ENCODE measurements around the gene RAE1.
"Not testable (repeated sequence)": the region's sequence is repeated elsewhere in the genome, so short reads cannot be mapped to it uniquely, and the experiment has no call there.

RAE1 gene

GRCh38 chr20:57326667-57327455, 24.2 kb upstream of the RAE1 start:
- no peak for DNase-seq

- DNase-seq, result no peak
These were observed 23.2 kb upstream of the RAE1 start for GRCh38 chr20:57327820-57328219.

GRCh38 chr20:57329608-57330221, 21.3 kb upstream of the RAE1 start, which contains the start of gene SPO11:
TSS of gene SPO11 (plus strand) at chr20:57329803. CDS start at chr20:57329868, 65 bp downstream.
- DNase-seq, result no peak

GRCh38 chr20:57330998-57331397, 20.1 kb upstream of the RAE1 start:
- DNase-seq, result no peak

- DNase-seq, result no peak
These were observed 18.7 kb upstream of the RAE1 start for GRCh38 chr20:57332105-57333089.

GRCh38 chr20:57335392-57335791, 15.7 kb upstream of the RAE1 start:
- DNase-seq, result no peak

- DNase-seq, result no peak
These were observed 9.4 kb upstream of the RAE1 start for GRCh38 chr20:57341663-57342062.

GRCh38 chr20:57342829-57343228, 8.2 kb upstream of the RAE1 start:
- DNase-seq, result no peak

GRCh38 chr20:57346477-57346876, 4.6 kb upstream of the RAE1 start:
- peak; percentile 77 for DNase-seq

- DNase-seq, result no peak
These were observed 3.7 kb upstream of the RAE1 start for GRCh38 chr20:57347393-57347792.

GRCh38 chr20:57348200-57348921, 2.7 kb upstream of the RAE1 start:
- DNase-seq, result not testable (repeated sequence)

GRCh38 chr20:57348922-57349574, 2.0 kb upstream of the RAE1 start:
- DNase-seq, result not testable (repeated sequence)

GRCh38 chr20:57350081-57350710, 859 bp upstream of the RAE1 start:
- no peak for DNase-seq

GRCh38 chr20:57350726-57351041, 371 bp upstream of the RAE1 start:
- DNase-seq, result not testable (repeated sequence)

- DNase-seq, result no peak
These were observed 1.2 kb downstream of the RAE1 start for GRCh38 chr20:57352305-57352704.

- no peak for DNase-seq
These were observed 2.3 kb downstream of the RAE1 start for GRCh38 chr20:57353351-57353750.

- peak; percentile 11 for DNase-seq
These were observed 10.5 kb downstream of the RAE1 start for GRCh38 chr20:57361517-57361916.

- DNase-seq, result no peak
These were observed 13.4 kb downstream of the RAE1 start for GRCh38 chr20:57364451-57364850.

GRCh38 chr20:57369596-57369995, 18.5 kb downstream of the RAE1 start:
- DNase-seq, result no peak

- DNase-seq, result no peak
These were observed 19.3 kb downstream of the RAE1 start for GRCh38 chr20:57370316-57370715.

- DNase-seq, result no peak
These were observed 20.3 kb downstream of the RAE1 start for GRCh38 chr20:57371363-57371762.

- no peak for DNase-seq
These were observed 21.1 kb downstream of the RAE1 start for GRCh38 chr20:57372157-57372556.
